Measurements from ENCODE around the gene TUBA8.
A peak's percentile ranks its signal among the peaks of the same experiment; 100 is the strongest.

TUBA8 gene

DNA sequence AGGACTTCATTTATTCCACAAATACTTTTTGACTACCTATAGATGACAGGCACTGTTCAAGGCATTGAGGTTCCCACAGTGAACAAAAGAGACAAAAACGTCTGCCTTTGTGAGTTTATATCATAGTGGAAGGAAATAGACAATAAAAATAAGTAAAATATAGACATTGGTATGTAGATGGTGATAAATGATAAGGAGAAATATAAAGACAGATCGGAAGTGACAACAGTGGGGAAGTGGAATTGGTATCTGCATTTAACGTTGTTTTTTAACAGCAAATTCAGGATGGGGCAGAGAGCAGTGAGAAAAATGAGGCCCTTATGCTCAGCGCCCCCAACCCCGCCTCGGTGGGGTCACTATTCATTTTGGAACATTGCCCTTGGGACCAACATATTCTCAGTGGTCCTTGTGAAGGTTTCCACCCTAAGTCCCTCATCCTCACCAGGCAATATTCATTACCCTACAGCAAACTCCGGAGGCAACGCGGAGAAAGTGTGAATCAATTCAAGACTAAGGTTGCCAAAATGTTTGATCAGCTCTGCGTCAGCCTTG is 33.4 kb upstream of the TUBA8 start:
- no peak for DNase-seq (ENCODE audit: low read depth in 2 of 3, low spot score in 1 of 3)

DNA sequence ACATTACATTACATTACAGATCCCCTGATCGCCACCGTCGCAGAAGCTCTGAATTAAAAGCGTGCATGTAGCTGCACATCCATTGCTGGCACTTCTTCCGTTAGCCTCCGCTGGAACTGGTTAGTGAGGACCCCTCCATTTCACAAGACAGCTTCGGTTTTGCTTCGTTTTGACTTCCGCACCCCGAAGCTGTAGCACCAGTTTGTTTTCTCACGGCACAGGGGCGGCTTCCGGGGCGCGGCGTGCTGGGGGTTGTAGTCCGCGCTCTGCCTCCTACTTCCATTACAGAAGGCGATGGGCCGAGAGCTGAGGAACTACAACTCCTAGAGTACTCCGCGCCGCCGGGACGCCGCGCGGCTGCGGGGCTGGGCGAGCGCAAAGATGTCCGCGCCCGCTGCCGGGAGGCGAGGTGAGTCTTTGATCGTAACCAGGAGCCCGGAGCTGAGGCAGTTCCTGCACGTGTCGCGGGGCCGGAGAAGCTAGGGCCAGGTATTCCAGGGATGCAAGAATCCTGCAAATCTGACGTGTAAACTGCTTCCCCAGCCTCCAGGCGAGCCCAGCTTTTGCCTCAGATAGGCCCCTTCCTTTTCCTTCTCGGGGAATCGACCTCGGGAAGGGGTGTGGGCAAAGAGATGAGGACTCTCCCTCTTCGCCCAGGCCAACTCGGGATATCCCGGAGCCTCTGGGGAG is 32.8 kb upstream of the TUBA8 start, which contains the start of gene PEX26:
PEX26 (plus strand) TSS at position 352 of the 690 bp plus-strand sequence. CDS start 387 bp downstream, outside the sequence.
- peak; percentile 92 to 93 (median 92) for DNase-seq (ENCODE audit: low read depth in 2 of 3, low spot score in 1 of 3)

DNA sequence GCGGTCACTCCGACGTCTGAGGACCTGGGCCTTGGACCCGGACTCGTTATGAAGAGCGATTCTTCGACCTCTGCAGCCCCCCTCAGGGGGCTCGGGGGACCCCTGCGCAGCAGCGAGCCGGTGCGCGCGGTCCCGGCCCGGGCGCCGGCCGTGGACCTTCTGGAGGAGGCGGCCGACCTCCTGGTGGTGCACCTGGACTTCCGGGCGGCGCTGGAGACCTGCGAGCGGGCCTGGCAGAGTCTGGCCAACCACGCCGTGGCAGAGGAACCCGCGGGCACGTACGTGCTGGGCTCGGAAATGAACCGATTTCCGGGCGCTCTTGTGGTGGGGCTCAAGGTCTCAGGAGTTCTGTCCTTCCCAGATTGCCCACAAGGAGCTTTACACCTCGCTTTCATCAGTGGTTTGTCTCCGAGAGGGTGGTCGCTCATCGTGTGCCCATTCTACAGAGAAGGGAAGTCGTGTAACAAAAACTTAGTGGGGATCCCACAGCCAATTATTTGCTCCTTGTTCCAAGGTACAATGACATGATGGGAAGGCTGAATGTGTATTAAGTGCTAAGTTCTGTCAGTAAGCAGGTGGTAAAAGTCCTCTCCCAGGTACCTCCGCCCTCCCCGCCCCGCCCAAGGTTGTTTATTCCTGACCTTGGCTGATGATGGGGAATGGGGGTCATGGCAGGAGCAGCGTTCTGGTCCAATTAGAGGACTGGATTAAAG is 32.1 kb upstream of the TUBA8 start:
- DNase-seq (ENCODE audit: low read depth in 2 of 3, low spot score in 1 of 3), result peak in 2 of 3 donors; percentile 25 to 46

- no peak for DNase-seq (ENCODE audit: low read depth in 2 of 3, low spot score in 1 of 3)
Observed at GRCh38 chr22:18079706-18080233, 30.8 kb upstream of the TUBA8 start.

DNA sequence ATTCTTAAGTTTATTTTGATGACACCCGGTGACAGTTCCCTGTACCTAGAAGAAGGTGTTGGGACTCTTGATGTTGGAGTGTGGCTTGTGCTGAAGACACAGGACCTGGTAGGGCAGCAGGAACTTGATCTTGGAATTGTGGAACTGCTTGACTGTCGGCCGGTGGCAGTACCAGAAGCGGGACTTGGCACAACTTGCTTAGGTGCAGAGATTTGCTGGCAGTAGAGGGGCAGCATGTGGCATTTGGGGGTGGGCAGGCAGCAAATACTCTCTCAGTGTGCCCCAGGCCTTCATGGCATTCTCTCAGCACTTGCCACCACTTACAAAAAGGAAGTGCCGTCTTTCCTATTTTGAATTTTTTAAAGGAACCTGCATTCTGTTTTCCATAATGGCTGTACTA is 29.2 kb upstream of the TUBA8 start:
- no peak for DNase-seq (ENCODE audit: low read depth in 2 of 3, low spot score in 1 of 3)

DNA sequence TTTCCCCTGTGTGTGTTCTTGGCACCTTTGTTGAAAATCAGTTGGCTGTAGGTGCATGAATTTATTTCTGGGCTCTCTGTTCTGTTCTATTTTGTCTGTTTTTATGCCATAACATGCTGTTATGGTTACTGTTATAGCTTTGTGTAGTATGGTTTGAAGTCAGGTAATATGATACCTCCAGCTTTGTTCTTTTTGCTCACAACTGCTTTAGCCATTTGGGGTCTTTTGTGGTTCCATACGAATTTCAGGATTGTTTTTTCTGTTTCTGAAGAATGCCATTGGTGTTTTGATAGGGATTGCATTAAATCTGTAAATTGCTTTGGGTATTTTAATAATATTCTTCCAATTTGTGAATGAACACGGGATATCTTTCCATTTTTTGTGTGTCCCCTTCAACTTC is 28.1 kb upstream of the TUBA8 start:
- DNase-seq (ENCODE audit: low read depth in 2 of 3, low spot score in 1 of 3), result no peak

- DNase-seq (ENCODE audit: low read depth in 2 of 3, low spot score in 1 of 3), result no peak
Observed at GRCh38 chr22:18083406-18083805, 27.2 kb upstream of the TUBA8 start.

DNA sequence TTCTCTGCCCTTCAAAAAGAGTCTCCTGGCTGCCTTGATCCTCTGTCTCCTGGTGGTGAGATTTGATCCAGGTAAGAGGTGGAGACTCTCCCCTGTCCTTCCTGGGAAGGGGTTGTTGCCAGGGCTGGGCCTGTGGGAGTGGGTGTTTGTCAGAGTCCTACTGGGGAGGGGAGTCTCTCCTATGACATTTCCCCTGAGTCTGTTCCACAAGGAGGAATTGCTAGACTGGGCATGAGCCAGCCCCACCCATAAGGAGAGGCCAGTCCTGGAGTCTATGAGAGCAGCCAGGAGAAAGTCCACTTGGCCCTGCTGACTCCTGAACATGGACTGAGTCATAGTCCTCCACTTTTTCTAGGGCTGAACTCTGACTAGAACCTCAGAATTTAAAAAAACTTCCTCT is 25.4 kb upstream of the TUBA8 start:
- DNase-seq (ENCODE audit: low read depth in 2 of 3, low spot score in 1 of 3), result no peak

DNA sequence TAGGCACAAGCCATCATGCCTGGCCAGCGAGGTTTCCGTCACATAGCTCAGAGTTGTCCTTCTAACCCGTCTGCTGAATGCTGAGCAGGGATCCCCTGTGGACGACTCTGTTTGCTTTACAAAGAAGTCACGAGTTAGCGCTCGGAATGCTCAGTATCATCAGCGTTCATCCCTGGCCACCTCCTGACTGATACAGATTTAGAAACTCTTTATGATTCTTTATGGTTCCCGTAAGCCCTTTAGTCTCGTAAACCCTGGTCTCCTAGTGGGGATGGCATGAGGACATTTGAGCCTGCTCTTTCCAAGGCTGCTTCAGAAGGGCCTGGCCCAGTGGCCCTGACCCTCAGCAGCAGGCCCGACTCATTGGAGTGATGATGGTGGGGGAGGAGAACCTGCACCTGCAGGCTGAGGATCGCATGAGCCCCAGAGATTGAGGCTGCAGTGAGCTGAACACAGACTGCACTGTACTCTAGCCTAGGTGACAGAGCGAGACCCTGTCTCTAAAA is 23.2 kb upstream of the TUBA8 start:
- no peak for DNase-seq (ENCODE audit: low read depth in 2 of 3, low spot score in 1 of 3)

DNA sequence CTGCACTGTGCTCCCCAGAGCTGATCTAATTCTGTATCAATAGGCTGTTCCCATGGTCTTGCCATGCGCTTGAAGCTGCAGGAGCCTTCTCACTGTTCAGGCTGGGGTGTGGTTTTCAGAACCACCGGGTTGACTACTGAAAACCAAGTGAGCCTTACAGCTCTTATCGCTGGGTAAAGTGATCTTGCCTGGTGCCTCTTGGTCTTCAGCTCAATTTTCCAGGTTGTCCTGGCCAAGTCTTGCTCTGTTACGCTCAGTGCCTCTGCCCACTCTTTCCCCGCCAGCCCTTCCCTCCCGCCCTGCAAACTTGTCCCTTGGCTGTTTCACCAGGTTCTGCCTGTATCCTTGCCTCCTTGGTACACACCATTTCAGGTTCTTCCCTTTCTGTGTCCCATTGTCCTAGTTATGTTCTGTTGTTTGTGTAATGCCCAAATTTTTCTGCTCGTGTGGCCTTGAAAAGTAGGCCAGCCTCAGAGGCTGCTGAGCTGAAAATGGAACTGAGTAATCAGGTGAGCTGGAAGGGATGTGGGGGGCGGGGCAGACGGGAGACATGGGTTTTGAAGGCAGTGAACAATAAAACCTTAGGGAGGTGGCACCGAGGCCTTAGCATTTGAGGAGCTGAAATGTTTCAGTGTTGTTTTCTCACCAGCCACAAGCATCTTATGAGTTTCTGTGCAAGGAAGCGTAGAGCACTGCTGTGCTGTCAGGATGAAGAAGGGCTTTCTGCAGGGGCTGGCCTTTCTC is 21.6 kb upstream of the TUBA8 start:
- DNase-seq (ENCODE audit: low read depth in 2 of 3, low spot score in 1 of 3), result no peak

DNA sequence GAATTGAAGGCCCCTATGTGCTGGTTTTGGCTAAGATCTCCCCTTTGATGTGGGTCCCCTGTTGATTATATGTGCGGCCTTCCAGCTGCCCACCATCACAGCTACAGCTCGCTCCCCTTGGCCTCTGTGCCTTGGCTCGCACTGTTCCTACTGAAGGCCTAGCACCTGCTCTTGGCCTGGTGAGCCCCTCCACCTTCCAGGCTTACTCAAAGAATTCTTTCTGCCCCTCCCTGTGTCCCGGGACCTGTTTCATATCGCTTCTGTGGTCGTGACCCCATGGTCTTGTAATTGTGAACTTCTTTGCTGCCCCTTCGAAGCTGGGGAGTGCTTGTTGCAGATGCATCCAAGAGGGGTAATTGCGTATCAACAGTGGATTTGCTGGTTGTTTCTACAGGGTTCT is 20.3 kb upstream of the TUBA8 start:
- no peak for DNase-seq (ENCODE audit: low read depth in 2 of 3, low spot score in 1 of 3)

- DNase-seq (ENCODE audit: low read depth in 2 of 3, low spot score in 1 of 3), result no peak
Observed at GRCh38 chr22:18091478-18091877, 19.1 kb upstream of the TUBA8 start.

- DNase-seq (ENCODE audit: low read depth in 2 of 3, low spot score in 1 of 3), result no peak
Observed at GRCh38 chr22:18091916-18092526, 18.6 kb upstream of the TUBA8 start.

DNA sequence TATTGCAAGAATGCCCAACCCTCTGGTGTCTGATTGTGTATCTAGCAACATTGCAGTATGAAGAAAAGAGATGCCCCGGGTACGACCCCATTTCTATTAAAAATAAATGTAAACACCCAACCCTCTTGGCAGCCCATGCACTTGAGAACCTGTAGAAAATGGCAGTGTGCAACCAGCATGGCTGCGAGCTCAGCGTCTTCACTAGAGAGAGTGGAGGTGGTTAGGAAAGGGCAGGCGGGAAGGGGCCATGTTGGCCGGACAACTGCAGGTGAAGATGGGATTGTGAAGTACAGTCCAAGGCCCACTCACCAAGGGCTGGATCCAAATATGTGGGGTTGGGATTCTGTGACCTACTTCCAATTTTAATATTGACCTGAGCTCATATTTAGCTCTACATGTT is 16.9 kb upstream of the TUBA8 start:
- no peak for DNase-seq (ENCODE audit: low read depth in 2 of 3, low spot score in 1 of 3)

GRCh38 chr22:18095101-18095805 is 15.4 kb upstream of the TUBA8 start:
- no peak for DNase-seq (ENCODE audit: low read depth in 2 of 3, low spot score in 1 of 3)

- no peak for DNase-seq (ENCODE audit: low read depth in 2 of 3, low spot score in 1 of 3)
Observed at GRCh38 chr22:18096823-18097222, 13.8 kb upstream of the TUBA8 start.

DNA sequence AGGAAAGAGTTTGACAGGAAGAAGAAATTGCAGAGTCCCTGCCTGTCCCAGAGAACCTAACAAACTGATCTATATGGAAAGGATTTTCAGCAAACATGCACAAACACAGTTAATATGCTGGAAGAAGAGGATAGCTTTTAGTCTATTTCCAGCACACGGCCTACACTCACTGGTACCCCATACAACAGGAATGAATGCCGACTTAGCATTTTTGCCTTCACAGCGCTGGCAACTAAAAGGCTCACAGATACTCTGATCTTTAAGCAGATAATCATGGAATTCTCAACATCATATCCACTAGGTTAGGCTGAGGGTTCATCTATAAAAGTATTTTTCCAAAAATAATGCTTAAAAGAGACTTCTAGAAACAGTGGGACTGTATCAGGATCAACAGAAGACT is 9.8 kb upstream of the TUBA8 start:
- DNase-seq (ENCODE audit: low read depth in 2 of 3, low spot score in 1 of 3), result no peak

DNA sequence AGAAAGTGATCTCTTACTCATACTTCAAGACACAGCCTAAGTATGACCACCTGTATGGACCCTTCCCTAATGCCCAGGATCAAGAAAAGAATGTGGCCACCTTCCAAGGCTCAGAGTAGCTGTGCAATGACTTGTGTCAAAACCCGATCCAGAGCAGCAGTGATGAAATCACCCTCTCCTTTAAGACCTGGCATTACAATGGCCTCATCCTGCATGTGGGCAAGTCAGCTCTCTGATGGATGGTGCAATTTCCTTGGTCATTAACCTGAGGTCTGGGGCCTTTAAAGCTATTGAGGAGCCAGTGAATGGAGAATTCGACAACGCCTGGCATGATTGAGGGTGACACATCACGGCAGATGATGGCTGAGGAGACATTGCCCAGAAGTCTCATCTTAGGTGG is 9.1 kb upstream of the TUBA8 start:
- DNase-seq (ENCODE audit: low read depth in 2 of 3, low spot score in 1 of 3), result no peak

- DNase-seq (ENCODE audit: low read depth in 2 of 3, low spot score in 1 of 3), result peak in 1 of 3 donors; percentile 10
Observed at GRCh38 chr22:18103527-18104269, 6.9 kb upstream of the TUBA8 start.

DNA sequence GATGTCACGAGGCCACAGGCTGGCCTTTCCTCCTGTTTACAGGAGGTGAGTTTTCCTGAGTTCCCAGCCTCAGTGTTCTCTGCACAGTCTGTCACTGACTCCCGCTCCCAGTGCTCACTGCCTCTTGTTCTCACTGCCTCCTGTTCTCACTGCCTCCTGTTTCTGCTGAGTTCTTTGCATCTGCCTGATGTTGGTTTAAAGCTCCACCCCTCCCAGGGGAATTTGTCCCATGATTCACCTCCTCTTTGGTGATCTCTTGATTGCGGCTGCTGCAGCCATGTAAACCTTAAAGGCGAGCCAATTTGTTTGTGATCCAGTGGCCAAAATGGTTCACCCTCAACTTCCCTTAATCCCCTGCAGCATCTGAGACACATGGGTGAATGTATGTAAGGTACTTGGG is 6.0 kb upstream of the TUBA8 start:
- no peak for DNase-seq (ENCODE audit: low read depth in 2 of 3, low spot score in 1 of 3)
